GM19099 (cell line): ENCODE measurements around the gene PDE8B.

ENCODE experiments used
- POLR2A ChIP-seq: IDR thresholded peaks from 3 replicates; pipeline ENCODE4 v1.6.1; 2011; ENCODE audit warnings: low read depth; ENCODE audit not compliant: insufficient read length; ENCODE audit errors: extremely low read depth

PDE8B gene

DNA sequence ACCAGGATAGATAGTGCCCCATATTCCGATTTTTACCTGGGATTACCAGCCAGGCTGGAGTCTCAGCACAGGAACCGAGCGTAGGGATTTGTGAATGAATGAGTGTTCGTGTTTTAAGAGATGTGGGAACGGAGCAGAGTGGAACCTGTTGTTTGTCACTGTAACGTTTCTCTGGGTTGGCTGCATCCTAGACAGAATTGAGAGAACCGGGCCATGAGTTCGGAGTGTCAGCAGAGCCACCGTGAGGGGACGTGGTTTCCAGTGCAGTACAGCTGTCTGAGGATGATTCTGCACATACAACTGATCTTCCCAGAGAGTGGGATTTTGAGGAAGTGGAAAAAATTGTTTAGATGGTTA, 1.2 kb downstream of the PDE8B start:
- no peak for TF ChIP-seq POLR2A

DNA sequence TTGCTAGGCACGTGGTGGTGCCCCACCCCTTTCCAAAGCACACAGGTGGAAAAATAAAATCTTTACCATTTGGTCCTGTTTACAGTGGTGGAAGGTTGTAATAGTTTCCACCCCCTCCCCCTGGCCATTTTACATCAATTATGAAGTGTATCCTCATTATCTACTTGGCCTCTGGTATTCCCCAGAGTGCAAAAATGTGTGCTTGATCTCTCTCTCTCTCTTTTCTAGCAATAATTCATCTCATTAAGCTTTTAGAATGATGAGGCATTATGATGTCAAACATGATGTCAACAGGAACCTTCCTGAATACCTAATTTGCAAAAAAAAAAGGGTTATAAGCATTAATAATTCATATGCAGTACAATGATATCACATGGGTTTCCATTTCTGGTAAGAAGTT, 3.1 kb downstream of the PDE8B start:
- TF ChIP-seq POLR2A, result no peak

- no peak for TF ChIP-seq POLR2A
These were observed 3.7 kb downstream of the PDE8B start for GRCh38 chr5:77214151-77214550.

DNA sequence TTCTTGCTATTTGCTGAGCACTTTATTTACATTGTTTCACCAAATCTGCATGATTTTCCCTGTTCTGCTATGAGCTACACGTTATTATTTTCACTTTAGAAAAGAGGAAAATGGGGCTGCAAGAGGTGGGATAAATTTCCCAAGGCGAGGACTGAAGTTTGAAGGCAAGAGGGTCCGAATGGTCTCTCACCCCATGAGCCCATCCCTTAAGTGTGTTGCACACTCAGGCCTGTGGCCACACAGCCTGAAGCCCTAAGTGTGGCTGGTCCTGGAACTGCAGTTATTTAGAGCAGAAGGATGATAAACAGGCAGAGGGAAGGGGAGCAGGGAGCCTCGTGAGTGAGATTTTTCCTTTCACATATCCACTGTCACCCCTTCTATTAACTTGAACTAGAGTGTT, 7.8 kb downstream of the PDE8B start:
- TF ChIP-seq POLR2A, result no peak

GRCh38 chr5:77221115-77221514, 10.6 kb downstream of the PDE8B start:
- TF ChIP-seq POLR2A, result no peak

- no peak for TF ChIP-seq POLR2A
These were observed 12.2 kb downstream of the PDE8B start for GRCh38 chr5:77222722-77223121.

- no peak for TF ChIP-seq POLR2A
These were observed 13.2 kb downstream of the PDE8B start for GRCh38 chr5:77223653-77224052.

DNA sequence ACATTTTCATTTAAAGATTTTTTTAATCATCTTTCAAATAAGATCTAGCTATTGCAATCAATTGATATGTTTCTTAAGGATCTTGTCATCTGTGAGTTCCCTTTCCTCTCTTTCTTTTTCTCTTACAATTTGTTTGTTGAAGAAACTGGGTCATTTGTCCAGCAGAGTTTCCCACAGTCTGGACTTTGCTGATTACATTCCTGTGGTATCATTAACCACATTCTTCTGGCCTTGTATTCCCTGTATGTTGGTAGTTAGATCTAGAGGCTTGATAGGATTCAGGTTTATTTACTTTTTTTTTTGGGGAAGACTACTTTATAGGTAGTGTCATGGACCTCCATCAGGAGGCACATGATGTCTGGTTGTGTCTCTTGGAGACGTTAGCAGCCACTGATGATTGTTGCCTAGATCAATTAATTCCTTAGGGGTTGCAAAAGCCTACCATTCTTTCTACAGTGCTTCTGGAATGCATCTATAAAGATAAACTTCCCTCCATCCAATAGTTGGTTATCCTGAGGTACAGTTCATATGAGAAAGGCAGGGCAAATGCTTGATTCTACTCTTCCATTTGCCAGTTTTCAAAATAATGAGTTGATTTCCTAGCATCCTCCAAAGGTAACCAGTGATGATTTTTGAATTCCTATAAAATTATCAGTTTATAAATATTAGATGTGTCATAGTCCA, 14.3 kb downstream of the PDE8B start:
- no peak for TF ChIP-seq POLR2A

GRCh38 chr5:77225531-77225930, 15.1 kb downstream of the PDE8B start:
- no peak for TF ChIP-seq POLR2A

- no peak for TF ChIP-seq POLR2A
These were observed 19.4 kb downstream of the PDE8B start for GRCh38 chr5:77229887-77230286.

- no peak for TF ChIP-seq POLR2A
These were observed 20.4 kb downstream of the PDE8B start for GRCh38 chr5:77230727-77231470.

DNA sequence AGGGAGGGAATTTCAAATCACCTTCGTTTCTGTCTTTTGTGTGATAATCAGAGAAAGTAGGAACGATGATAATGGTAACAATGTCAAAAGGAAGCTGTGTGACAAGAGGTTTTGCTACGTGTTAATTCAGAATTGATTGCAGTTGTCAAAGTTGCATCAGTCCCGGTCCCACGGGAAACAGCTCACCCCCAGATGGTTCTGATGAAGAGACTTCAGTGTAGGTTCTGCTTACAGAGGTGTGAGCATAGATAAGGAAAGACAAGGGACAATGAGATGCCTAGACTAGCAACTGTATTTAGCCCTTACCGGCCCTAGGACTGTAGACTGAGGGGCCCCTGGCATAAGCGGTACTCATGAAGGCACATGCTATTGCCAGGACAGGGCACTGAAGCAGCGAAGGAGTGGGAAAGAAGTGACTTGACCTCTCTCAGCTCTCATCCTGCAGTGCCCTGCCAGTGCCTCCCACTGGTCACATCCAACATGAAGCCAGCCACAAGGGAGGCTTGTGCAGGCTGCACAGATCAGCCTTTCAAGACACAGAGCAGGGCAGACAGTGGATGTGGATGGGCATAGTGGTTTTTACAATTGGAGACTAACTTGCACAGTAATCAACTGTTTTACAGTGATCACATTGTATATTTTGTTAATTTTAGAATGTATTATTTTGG, 21.1 kb downstream of the PDE8B start:
- no peak for TF ChIP-seq POLR2A

DNA sequence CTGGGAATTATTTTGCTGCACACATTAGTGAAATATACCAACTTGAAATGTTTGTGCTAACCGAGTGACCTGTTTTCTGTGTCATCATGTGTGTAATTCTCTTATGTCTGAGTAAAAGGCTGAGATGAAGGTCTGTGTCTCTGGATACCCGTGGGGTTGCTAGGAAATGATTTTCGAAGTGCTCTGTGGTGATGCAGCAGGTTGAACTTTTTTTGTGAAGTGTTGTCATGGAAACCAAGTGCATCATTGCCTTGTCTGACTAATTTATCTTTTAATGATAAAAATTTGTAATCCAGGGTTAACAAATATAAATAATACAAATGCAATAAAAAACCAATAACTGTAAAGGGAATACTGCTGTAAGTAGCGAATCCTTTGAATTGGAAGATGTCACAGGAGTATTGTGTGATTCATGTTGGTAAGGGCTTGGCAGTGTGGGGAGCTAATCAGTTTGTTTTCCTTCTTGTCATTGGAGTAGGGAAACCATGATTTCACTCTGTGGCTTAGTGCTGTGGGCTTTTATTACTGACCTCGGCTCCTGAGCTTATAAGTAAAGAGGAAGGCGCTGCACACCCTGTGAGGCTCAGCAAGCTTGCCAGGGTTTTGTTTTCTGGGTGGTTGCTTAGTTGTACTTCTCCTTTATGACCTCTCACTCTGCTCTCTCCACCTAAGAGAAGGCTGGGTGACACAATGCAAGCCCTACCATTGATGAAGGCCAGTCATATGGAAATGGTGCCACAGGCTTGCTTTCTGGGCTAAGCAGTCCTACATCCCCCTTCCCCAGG, 22.3 kb downstream of the PDE8B start:
- no peak for TF ChIP-seq POLR2A

- TF ChIP-seq POLR2A, result no peak
These were observed 25.6 kb downstream of the PDE8B start for GRCh38 chr5:77235846-77236721.
